Cardiac fibroblast (primary cell): Measurements from ENCODE around the gene ST8SIA4.
A peak's percentile ranks its signal among the peaks of the same experiment; 100 is the strongest.

ENCODE experiments used
- DNase-seq, 2 donors: peaks; one replicate each; pipeline versions ENCODE4 v3.0.0 to v3.0.0-alpha.2; 2010; ENCODE audit warnings: low read depth in 2 of 2
- H3K4me3 ChIP-seq, 2 donors: replicated peaks in 1 of 2; 1 replicate in 1 of 2; 2 replicates in 1 of 2; pipeline ENCODE4 v1.5.1; 2011; ENCODE audit warnings: low read depth in 2 of 2, low read length in 2 of 2, mild to moderate bottlenecking in 2 of 2, moderate library complexity in 1 of 2
- TF ChIP-seq, protein P1 (sequence below): IDR thresholded peaks from one replicate; pipeline ENCODE4 v1.5.1; 2011; ENCODE audit warnings: low read depth, mild to moderate bottlenecking, low read length, inconsistent platforms

ST8SIA4 gene

DNA sequence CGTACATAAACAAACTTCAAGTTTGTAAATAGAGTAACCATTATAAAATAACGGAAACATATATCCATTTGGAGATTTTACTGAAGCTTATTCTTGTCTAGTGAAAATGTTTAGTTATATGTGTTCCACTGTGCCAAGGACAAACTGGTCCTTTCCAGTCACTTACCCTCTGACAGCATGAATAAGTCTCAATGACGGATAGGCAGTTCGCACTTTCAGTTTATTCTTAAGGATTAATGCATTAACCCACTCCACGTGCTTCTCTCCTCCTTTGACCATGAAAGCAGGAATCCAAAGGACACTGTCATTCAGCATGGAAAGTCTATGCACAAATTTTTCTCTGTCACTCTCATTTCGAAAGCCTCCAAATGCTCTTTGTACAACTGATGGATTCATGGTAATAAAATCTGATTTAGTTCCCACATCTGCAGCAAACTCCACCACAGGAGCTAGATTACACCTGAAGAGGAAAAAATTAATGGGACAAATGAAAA, 47.1 kb downstream of the ST8SIA4 start:
- no peak overlapping the region for H3K4me3 ChIP-seq
- DNase-seq = no peak
- TF ChIP-seq, protein P1, sequence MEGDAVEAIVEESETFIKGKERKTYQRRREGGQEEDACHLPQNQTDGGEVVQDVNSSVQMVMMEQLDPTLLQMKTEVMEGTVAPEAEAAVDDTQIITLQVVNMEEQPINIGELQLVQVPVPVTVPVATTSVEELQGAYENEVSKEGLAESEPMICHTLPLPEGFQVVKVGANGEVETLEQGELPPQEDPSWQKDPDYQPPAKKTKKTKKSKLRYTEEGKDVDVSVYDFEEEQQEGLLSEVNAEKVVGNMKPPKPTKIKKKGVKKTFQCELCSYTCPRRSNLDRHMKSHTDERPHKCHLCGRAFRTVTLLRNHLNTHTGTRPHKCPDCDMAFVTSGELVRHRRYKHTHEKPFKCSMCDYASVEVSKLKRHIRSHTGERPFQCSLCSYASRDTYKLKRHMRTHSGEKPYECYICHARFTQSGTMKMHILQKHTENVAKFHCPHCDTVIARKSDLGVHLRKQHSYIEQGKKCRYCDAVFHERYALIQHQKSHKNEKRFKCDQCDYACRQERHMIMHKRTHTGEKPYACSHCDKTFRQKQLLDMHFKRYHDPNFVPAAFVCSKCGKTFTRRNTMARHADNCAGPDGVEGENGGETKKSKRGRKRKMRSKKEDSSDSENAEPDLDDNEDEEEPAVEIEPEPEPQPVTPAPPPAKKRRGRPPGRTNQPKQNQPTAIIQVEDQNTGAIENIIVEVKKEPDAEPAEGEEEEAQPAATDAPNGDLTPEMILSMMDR = no peak

DNA sequence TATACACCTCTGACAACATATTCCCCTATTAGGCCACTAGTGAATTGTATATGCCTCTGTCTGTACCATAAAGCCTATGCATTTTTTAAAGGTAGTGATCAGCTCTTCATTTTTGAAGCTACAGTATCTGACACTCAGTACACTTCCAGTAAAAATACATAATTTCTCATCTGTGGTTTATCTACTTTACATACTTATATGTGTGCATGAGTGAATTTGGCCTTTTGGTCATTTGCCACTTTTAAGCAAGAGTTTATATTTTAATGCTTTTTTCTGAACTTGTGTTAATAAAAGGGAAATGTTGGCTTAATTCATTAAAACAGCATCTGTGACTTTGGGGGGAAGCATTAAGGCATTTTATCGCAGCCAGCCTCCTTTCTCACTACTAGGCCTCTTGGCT, 47.8 kb downstream of the ST8SIA4 start:
- no peak overlapping the region for H3K4me3 ChIP-seq
- TF ChIP-seq, protein P1 = no peak
- no peak for DNase-seq

DNA sequence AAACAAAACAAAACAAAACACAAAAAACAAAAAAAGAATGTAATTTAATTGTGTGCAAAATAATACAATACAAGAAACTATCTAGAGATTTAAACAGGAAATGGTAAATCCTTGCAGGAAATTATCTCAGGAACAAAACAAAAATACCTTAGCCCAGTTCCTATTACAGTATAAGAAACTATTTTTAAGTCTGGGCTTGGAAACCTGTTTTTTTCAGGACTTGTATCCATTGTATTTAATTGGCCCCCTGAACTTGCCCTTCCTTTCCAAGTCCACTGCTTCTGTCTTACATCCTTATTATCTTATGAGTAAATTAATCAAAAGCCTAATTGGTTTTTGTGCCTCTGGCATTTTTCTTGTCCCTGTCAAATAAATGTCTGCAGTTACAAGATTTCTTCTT, 48.5 kb downstream of the ST8SIA4 start:
- TF ChIP-seq, protein P1 = no peak
- peak in 1 of 2 donors; percentile 2 for DNase-seq
- no peak overlapping the region for H3K4me3 ChIP-seq

DNA sequence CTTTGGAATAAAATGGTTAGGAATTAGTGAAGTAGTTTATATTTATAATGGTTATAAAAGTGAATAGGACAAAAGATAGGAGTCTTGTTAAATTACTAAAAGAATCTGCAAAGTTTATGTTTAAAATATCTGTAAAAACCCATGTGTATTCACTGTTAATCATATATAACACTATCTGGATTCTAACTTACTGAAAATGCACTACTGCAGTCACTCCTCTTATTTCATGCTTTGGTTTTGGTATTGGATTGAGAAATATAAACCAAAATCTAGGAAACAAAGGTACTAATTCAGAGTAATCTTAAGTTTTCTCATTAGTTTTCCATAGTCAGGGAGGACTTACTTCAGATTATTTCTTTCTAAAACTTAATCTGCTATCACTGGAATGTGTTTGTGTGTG, 49.5 kb downstream of the ST8SIA4 start:
- TF ChIP-seq, protein P1 = no peak
- H3K4me3 ChIP-seq = no peak overlapping the region
- DNase-seq = no peak

DNA sequence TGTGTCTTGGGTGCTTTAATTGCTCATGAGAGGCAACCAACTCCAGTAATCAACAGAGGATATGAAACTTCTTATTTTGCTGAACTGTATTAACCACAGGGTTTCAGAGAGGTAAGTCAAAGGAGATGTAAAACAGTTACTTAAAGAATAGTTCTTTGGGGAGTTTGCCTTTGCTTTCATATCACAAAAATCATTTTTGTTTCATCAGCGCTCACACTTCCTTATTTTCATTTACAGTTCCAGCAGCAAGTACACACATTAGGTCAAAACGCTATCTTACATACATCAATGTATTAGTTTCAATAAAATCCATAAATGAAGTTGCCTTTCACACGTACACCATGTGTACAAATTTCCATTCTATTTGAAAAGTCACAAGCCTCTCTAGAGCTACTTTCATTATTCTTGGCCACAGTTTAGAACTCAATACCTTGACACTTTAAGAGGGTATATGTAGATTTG, 50.1 kb downstream of the ST8SIA4 start:
- TF ChIP-seq, protein P1 = no peak
- H3K4me3 ChIP-seq = no peak overlapping the region
- no peak for DNase-seq

DNA sequence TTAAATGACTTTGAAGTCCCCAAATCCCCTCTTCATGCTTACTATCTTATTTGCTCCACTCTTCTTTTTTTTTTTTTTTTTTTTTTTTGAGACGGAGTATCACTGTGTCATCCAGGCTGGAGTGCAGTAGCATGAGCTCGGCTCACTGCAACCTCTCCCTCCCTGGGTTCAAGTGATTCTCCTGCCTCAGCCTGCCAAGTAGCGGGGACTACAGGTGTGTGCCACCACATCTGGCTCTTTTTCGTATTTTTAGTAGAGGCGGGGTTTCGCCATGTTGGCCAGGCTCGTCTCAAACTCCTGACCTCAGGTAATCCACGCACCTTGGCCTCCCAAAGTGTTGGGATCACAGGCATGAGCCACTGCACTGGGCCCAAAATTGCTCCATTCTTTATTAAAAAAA, 51.0 kb downstream of the ST8SIA4 start:
- no peak for DNase-seq
- H3K4me3 ChIP-seq = no peak overlapping the region
- TF ChIP-seq, protein P1 = no peak

DNA sequence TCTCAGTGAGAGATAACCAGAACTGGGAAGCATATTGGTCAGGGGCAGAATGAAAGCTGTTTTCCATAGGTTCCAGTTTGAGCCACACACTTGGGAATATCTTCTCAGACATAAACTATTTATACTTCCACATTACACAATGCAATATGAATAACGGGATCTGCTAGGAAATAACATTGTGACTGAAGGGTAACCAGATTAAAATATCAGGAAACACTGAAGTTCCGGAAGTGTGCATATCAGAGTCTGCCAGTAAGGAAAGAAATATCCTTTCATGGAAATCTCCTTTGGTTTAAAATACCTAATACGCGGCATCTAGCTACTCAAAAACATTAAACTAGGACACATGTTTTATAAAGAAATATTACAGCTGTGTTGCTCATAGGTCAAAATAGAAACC, 56.3 kb downstream of the ST8SIA4 start:
- H3K4me3 ChIP-seq = no peak overlapping the region
- peak; percentile 15 to 65 for DNase-seq
- TF ChIP-seq, protein P1 = no peak
